ENCODE measurements around the gene SRGAP2C. TPM values are rescaled to one million over a fixed set of nuclear protein-coding genes. Genes with fewer than 3 reads are reported as not detected.

The SRGAP2C gene
- total RNA-seq, 3 donors from 2014 or later, result 9.8 to 10.4 (median 10.3) TPM

- H3K36me3 Mint-ChIP-seq (ENCODE audit: insufficient read depth), result no peaks in the 10 kb centered on the region
- no peak overlapping the region for H3K4me3 Mint-ChIP-seq
- no peak for DNase-seq
- H3K4me1 Mint-ChIP-seq (ENCODE audit: low read depth), result no peaks in the 10 kb centered on the region
- no peak for ATAC-seq
- peaks cover 14% of the 10 kb centered on the region for H3K9me3 Mint-ChIP-seq
- no peaks in the 10 kb centered on the region for H3K27me3 Mint-ChIP-seq (ENCODE audit: low read depth)
These were observed 256.2 kb downstream of the SRGAP2C start for GRCh38 chr1:121440993-121441392.

Other genes starting within 250 kb of the SRGAP2C start
- gene FAM72B, start 635 bp upstream of the SRGAP2C start, total RNA-seq, result 1 to 10 TPM; 2.5 to 6.9 (median 3.4) TPM

All from activated T-cell treated with anti-CD3 and anti-CD28 coated beads, Interleukin-2, amount 50 U/mL, for 4 hours (primary cell).